Jurkat, Clone E6-1 (cell line): ENCODE results near the gene YAP1.
"Not testable (repeated sequence)": the region's sequence is repeated elsewhere in the genome, so short reads cannot be mapped to it uniquely, and the experiment has no call there.

Experiments used
- DNase-seq: peaks from one replicate; pipeline ENCODE4 v3.0.0-alpha.2; 2011; ENCODE audit warnings: low read depth, low spot score
- H3K4me3 ChIP-seq: 2 replicates; pipeline ENCODE4 v1.5.1; 2011; ENCODE audit warnings: mild to moderate bottlenecking, low read length, control low read depth, moderate library complexity

YAP1 gene

DNA sequence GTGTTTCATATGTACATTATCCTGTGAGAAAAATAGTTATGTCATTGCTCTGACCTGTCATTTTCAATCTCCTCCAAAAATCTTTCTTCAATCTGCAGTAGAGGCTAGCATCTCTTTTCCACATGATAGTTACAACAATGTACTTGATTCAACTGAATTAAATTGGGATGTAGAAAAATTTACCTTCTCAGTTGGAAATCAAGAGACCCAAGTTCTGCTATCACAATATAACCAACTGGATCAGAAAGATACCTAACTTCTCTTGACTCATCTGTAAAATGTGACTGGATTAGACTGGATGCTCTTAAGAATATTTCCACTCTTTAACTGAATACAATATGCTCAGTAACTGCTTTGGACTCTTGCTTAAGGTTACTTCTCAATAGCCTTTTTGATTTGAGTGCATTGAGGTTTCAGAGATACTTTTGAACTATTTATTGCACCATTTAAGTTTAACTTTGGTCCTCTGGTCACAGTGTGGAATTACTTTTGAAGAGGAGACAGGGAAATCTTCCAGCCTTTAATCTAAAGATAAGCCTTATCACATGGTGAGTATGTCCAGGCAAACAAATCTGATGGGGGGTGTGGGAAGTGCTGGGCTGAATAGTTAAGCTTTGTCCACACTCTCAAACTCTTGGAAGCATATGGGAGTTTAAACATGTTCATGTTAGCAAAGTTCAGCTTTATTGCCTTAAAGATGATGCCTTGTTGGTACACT is 82.3 kb downstream of the YAP1 start:
- DNase-seq = no peak
- no peak overlapping the region for H3K4me3 ChIP-seq

DNA sequence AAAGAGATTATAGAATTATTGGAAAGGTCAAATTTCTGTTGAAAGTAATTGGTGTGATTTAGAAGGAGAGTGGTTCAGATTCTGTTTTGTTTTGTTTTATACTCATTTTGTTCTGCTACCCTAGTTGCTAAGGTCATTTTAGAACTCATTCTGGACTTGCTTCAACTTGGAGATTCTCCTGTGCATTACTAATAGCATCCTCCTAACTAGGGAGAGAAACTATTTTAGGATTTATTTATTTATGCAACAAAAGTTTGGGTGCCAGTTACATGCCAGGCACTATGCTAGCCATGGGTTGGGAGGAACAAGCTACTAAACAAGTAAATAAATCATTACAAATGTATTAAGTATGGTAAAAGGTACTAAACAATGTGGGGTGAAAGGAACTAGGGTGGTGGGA is 84.0 kb downstream of the YAP1 start:
- no peak for DNase-seq
- no peak overlapping the region for H3K4me3 ChIP-seq

DNA sequence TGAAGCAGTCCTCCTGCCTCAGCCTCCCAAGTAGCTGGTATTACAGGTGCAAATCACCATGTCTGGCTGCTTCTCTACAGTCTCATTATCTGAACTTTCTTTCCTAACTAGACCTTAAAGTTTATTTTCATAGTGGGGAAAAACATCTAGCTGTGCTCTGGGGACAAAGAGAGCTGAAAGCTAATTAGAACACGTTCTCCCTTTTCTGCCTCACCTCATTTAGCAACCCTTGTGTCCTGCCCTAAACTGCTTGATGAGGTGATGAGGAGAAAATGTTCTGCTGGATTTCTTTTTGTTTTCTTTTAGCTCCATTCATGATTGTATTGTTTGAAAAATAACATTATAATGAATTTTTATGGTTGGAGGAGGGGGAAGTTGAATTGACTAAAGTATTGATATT is 84.7 kb downstream of the YAP1 start:
- no peak for DNase-seq
- H3K4me3 ChIP-seq = no peak overlapping the region

DNA sequence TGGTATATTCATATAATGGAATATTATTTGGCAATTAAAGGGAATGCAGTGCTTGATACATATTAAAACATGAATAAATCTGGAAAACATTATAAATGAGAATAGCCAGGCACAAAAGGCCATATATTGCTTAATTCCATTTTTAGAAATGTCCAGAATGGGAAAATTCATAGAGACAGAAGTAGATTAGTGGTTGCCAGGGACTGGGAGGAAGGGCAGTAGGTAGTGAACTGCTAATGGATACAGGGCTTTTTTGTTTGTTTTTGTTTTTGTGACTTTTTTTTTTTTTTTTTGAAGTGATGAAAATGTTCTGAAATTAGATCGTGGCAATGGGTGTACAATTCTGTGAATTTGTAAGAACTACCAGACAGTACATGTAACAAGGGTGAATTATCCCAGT is 86.1 kb downstream of the YAP1 start:
- H3K4me3 ChIP-seq = no peak overlapping the region
- DNase-seq = no peak

DNA sequence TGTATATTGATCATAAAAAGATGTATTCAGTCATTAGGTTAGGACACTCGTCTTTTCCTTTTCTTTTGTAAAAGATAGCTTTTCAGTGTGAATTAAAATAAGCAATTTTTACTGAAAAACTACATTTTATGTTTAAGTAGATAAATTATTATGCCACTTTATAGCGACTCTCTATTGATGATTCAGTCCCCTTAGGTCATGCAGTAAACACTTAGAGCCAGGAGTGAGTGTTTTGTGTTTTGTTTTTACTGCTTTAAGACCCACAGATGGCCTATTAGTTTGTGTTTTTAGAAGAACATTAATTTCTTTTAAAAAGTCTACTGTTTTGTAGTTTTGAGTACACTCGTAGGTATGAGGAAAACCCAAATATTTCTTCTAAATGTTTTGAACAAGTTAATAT is 86.6 kb downstream of the YAP1 start:
- H3K4me3 ChIP-seq = no peak overlapping the region
- no peak for DNase-seq

DNA sequence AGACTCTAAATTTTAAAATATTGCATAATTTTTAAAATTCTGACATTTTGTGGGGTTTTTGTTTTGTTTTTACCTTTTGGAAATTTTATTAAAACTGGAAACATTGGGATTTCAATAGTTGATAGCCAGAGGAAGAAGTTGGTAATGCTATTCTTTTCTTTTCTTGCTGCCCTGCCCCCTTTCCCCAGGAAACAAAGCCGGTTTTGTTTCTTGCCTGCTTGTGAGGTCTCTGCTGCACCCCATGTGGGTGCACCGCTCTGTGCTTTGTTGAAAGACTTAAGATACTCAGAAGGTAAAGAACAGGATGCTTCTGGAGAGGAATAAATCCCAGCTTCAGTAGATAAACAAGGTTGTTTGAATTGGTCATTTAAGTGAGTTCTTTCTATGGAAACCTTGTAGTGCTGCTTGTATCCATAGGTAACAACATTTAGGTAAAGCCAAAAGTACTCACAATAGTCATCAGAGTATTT is 87.5 kb downstream of the YAP1 start:
- DNase-seq = no peak
- no peak overlapping the region for H3K4me3 ChIP-seq

DNA sequence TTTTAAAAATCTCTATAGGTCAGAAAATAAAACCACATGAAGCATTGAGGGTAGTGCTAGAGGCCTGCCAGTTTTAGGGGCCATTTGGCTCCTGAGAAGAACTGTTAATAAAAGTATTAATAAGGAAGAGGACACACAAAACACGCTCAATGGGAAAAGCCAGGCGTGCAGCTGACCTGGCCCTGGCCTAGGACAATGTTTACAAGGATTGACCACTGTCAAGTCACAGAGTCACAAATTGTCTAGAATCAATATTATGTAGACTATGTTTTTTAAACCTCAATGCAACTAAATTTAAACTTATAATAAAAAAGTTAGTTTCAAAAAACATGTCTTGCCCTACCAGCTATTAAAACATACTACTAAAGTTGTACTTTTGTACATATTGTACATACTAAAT is 89.4 kb downstream of the YAP1 start:
- DNase-seq = no peak
- H3K4me3 ChIP-seq = no peak overlapping the region

DNA sequence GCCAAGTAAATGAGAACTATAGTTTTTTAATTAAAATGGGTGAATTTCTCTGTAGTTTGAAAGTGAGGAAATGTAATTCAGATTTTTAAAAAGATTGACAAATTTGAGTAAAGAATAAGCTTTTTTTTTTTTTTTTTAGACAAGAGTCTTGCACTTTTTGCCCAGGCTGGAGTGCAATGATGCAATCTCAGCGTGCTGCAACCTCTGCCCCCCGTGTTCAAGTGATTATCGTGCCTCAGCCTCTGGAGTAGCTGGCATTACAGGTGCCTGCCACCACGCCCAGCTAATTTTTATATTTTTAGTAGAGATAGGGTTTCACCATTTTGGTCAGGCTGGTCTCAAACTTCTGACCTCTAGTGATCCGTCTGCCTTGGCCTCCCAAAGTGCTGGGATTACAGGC is 90.1 kb downstream of the YAP1 start:
- not testable (repeated sequence) for H3K4me3 ChIP-seq, DNase-seq

DNA sequence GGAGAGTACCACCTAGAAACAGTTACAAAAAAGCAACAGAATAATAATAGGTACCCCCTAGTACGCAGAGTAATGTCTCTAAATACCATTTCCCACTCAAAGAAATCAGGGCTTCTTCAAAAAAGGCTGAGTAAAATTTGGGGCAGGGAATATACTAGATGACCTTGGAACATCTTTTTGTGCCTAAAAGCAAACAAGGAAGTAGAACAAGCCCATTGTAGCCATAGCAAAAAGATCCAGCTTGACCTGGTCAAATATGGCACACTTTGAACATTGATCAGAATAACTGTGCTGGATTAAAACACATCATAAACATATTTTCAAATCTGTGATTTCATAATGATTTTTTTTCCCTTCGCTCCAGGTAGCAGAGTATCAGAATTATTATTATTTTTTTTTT is 91.5 kb downstream of the YAP1 start:
- DNase-seq = no peak
- H3K4me3 ChIP-seq = no peak overlapping the region

DNA sequence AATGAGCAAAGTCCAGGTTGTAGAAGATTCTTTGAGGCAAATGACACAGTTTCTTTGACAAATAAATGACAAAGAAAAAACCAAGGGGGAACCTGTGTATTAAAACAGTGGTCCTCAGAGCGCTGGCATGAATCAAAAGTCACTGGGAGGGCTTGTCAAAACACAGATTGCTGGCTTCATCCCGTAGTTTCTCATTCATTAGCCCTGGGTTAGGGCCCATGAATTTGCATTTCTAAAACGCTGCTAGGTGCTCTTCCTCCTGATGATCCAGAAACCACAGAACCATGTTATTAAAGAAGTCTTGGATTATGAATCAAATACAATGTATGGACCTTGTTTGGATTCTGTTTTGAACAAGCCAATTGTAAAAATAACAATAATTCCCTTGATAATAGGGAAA is 92.7 kb downstream of the YAP1 start:
- DNase-seq = no peak
- no peak overlapping the region for H3K4me3 ChIP-seq

DNA sequence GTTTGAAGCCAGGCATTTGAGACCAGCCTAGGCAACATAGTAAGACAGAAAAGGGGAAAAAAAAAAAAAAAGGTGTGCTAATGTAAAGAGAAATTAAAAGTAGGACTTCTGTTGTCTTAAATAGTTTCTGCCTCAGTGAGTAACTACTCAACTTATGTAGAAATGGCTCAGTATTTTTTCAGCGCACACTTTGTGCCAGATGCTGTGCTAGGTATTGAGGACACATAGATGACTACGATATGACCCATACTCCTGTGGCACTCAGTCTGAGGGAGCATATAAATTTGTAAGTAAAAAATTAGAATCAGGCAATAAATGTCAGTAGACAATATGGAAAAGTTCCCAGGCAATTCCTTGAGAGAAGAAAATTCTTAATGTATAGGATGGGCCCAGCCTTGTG is 93.9 kb downstream of the YAP1 start:
- DNase-seq = no peak
- no peak overlapping the region for H3K4me3 ChIP-seq

DNA sequence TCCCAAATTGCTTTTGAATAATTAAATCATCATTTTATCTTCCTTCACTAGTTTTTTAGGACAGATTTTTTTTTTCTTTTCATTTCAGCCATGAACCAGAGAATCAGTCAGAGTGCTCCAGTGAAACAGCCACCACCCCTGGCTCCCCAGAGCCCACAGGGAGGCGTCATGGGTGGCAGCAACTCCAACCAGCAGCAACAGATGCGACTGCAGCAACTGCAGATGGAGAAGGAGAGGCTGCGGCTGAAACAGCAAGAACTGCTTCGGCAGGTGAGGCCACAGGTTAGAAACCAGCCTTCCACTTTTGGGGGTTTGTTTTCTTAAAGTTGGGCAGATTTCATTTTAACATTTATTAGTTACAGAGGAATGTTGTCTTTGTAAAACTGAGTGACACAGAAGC is 95.6 kb downstream of the YAP1 start:
- no peak for DNase-seq
- no peak overlapping the region for H3K4me3 ChIP-seq

DNA sequence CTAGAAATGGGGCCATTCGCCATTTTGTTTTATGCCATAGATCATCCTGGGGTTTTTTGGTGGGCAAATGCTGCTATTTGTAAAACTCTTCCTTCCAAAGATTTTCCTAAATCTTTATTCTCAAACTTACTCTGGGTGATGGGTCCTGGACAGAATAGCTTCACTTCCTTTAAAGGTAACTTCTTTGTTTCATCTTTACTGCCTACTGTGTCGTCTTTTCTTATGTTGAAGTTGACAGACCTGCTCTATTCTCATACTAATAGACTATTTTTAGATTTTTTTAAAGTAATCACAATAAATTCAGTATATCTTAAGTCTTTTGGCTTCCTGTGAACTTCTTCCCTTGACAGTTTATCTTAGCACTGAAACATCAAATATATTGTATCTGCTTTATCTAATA is 98.6 kb downstream of the YAP1 start:
- no peak overlapping the region for H3K4me3 ChIP-seq
- DNase-seq = no peak

DNA sequence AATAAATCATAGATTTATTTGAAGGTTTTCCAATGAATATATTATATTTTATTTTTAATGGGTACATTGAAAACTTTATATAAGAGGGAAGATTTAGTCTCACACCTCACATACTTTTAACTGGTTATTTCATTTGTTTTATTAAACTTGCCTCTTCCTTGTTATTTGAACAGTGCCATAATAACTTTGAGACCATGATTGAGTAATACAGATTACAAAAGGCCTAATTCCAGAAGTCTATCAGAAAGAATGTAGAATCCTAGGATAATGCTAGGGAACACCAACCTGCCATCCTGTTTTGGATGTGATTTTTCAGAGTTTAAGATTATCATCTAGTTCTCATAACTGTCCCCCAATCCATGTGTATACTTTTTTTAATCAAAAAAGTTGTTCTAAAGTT is 104.4 kb downstream of the YAP1 start:
- DNase-seq = no peak
- H3K4me3 ChIP-seq = no peak overlapping the region

DNA sequence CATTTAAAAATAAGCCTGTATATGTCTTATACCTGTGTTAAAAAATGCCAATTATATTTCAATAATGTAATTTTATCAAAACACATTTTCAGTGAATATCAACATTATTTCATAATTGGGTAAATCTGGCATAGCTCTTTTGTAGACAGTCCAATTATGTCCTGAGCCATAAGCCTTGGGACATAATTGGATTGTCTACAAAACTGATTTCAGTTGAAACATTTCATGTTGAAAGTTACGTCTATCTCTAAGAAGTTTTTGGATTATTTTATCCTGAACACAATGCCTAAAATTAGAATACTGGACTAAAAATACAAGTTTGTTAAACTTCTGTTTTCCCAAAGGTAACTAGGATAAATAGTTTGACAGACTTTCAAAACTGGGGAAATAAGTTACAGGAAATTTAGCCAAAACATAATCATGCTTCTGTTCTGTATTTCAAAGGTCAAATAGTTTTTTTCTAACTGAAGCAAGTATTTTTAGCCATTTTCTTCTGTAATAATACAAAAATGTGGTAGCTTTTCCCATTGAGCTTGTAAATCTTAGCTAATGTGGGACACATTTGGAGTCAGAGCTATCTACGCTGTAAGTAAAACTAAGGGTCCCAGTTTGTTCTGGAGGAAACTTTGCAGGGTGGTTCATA is 106.3 kb downstream of the YAP1 start:
- no peak overlapping the region for H3K4me3 ChIP-seq
- DNase-seq = no peak

DNA sequence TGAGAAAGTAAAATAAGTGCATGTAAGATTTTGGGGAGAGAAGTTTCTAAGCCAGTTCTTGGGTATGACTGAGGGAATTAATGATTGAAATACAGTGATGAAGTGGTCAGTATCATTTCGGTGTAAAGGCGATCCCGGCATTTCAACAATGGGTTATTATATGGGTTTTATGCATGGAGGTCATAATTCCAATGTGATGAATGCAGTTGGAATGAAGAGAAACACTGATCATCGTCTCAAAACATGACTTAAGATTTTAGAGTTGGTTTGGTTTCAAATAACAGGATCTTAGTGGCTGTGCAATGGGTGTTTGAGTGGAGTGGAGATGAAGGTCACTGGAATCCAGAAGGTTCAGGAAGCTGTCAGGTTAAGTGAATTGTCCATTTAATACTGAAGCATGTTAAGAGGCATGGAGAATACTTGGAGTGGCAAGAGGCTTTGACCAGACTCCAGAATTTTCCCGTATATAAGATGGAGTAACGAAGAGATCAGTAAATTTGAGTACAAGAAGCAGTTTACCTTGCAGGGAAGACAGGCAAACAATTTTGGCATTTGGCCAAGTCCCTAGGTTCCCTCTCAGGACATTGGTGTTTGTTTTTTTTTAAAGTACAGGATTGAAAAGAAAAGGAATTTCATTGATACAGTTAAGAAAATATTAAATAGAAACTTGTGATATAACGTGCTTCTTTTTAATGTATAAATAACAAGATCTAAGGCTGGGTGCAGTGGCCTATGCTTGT is 110.7 kb downstream of the YAP1 start:
- DNase-seq = no peak
- no peak overlapping the region for H3K4me3 ChIP-seq

DNA sequence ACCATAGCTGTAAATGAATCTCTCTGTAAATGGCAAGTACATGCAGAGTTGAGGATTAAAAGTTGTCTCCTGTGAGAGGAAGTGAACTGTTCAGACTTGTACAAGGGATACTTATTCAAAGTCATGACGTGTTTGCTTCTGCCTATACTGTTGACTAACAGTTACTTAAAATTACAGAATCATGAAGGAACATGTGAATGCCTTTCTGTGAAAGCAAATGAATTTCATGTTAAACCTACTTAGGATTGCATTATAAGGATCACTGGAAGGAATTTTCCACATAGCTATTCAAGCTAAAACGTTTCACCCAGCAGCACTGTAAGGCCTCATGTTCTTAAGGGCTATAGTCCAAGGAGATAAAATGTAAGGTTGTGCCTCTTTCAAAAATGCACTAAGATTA is 113.6 kb downstream of the YAP1 start:
- DNase-seq = no peak
- H3K4me3 ChIP-seq = no peak overlapping the region

DNA sequence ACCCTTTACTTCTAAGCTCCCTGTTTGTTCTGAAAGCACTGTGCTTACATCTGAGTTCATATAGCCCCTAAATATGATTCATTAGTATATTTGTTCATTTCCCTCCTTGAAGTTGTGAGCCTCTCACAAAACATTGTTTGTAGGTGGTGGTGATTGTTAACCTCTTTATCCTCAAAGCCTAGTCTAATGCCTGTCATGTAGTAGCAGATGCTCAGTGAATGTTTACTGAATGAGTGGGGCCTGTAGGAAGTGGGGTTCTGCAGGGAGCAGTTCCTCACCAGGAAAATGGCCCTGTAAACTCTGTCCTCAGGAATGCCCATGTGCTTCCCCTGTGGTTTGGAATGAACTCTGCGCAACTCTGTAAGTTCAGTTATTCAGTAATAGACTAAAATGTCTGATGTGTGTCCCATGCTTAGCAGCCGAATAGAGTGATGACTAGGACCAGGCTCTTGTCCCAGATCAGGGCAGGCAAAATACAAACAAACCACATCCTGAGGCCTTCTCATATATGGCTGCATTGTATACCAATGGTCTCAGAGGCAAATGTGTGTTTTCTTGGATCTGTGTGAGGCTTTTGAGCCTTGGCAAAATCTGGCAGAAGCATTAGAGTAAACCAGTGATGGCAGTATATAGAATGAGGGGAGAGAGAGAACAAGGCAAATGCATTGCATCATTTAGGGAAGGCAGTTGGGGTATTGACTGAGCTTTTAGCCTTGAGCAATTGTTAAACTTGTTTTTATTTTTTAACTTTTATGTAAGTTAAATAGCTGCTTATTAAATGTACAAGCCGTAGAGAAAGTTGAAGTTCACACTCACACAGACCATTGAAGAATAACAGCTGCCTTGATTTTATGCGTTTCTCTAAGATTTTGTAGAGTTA is 115.7 kb downstream of the YAP1 start:
- DNase-seq = no peak
- no peak overlapping the region for H3K4me3 ChIP-seq

DNA sequence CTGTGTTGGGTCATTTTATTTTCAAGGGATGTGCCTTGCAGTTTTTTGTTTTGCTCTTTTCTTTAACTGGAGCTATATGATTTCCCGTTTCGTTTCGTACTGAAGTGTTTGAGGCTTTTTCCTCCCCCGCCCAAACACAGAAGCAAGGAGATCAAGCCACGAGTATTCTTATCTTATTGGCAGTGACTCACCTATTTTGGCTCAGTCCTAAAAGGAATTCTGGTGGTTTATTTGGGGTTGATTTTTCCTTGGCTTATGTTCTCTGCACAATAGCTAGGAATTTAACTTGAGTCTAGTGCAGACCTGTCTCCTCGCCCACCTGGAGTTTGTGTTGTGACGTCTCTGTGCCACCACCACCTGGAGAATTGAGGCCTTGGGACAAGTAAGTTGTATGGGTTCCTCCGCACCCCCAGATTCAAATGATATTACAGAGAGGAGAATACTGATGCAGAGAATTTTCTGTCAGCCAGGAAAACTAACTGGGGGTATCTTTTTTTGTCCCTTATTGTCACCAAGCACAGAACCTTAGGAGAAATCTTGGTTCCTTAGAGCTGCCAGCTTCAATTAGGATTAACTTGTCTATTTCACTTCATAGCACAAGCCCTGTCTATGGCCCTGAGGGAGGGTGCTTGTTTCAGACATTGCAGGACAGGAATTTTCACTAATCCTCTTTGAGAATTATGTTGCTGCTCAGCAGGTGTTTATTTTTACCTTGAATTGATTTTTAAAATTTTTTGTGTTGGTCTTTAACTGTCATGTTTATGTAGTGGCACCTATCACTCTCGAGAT is 116.6 kb downstream of the YAP1 start:
- no peak overlapping the region for H3K4me3 ChIP-seq
- DNase-seq = no peak
